DND-41 (cell line): ENCODE data around the gene ENO3.

Source experiments
- ATAC-seq: fragments of 200-7000 bp; cut with Tn5 transposase; 3 replicates; pipeline ENCODE4 v1.9.1; 2021; ENCODE audit warnings: low read depth; ENCODE audit not compliant: insufficient read depth
- DNase-seq: peaks from one replicate; pipeline ENCODE4 v3.0.0-alpha.2; 2020
- H2AFZ ChIP-seq: 2 replicates; pipeline ENCODE4 v1.6.0; 2012; ENCODE audit warnings: low read depth, low read length
- H3K27ac ChIP-seq: 2 replicates; pipeline ENCODE4 v1.5.1; 2012; ENCODE audit warnings: low read length, inconsistent platforms
- H3K27me3 ChIP-seq: fragments of 200-600 bp; sonication (generic); 2 replicates; pipeline ENCODE4 v1.6.0; 2012; ENCODE audit warnings: low read length, mild to moderate bottlenecking, inconsistent platforms; ENCODE audit not compliant: insufficient read depth, poor library complexity
- H3K36me3 ChIP-seq: 2 replicates; pipeline ENCODE4 v1.5.1; 2012; ENCODE audit warnings: low read length, inconsistent platforms; ENCODE audit not compliant: insufficient read depth
- H3K4me1 ChIP-seq: 2 replicates; pipeline ENCODE4 v1.5.1; 2012; ENCODE audit warnings: mild to moderate bottlenecking, low read length; ENCODE audit not compliant: insufficient read depth
- H3K4me2 ChIP-seq: 2 replicates; pipeline ENCODE4 v1.6.0; 2012; ENCODE audit warnings: mild to moderate bottlenecking, moderate library complexity, low read length, inconsistent platforms; ENCODE audit not compliant: insufficient read depth
- H3K4me3 ChIP-seq, 2 experiments: fragments of 200-600 bp in 1 of 2; shearing (Covaris generic) in 1 of 2; 2 replicates each; pipeline ENCODE4 v1.5.1; 2012 to 2016; ENCODE audit warnings: inconsistent platforms in 2 of 2, low read length in 2 of 2, mild to moderate bottlenecking in 2 of 2, low read depth in 1 of 2, moderate library complexity in 1 of 2
- H3K79me2 ChIP-seq: 2 replicates; pipeline ENCODE4 v1.6.0; 2012; ENCODE audit warnings: low read length, inconsistent platforms; ENCODE audit not compliant: insufficient read depth
- H3K9ac ChIP-seq: 2 replicates; pipeline ENCODE4 v1.6.0; 2012; ENCODE audit warnings: low read depth, mild to moderate bottlenecking, inconsistent platforms, low read length, moderate library complexity
- H3K9me3 ChIP-seq: 2 replicates; pipeline ENCODE4 v1.5.1; 2012; ENCODE audit warnings: low read length, moderate library complexity, mild to moderate bottlenecking, inconsistent platforms; ENCODE audit not compliant: insufficient read depth, severe bottlenecking
- H4K20me1 ChIP-seq: 2 replicates; pipeline ENCODE4 v1.6.0; 2012; ENCODE audit warnings: low read length; ENCODE audit not compliant: insufficient read depth
- EZH2 ChIP-seq: IDR thresholded peaks from 3 replicates; pipeline ENCODE4 v1.6.1; 2012; ENCODE audit warnings: borderline replicate concordance, low read depth, mild to moderate bottlenecking, moderate library complexity, low read length, inconsistent platforms; ENCODE audit not compliant: severe bottlenecking
- TF ChIP-seq, protein P1 (sequence below): IDR thresholded peaks from 2 replicates; pipeline ENCODE4 v1.5.1; 2012; ENCODE audit warnings: borderline replicate concordance, low read length, moderate library complexity, mild to moderate bottlenecking; ENCODE audit not compliant: poor library complexity, severe bottlenecking; ENCODE audit errors: extremely low read depth

Gene ENO3

DNA sequence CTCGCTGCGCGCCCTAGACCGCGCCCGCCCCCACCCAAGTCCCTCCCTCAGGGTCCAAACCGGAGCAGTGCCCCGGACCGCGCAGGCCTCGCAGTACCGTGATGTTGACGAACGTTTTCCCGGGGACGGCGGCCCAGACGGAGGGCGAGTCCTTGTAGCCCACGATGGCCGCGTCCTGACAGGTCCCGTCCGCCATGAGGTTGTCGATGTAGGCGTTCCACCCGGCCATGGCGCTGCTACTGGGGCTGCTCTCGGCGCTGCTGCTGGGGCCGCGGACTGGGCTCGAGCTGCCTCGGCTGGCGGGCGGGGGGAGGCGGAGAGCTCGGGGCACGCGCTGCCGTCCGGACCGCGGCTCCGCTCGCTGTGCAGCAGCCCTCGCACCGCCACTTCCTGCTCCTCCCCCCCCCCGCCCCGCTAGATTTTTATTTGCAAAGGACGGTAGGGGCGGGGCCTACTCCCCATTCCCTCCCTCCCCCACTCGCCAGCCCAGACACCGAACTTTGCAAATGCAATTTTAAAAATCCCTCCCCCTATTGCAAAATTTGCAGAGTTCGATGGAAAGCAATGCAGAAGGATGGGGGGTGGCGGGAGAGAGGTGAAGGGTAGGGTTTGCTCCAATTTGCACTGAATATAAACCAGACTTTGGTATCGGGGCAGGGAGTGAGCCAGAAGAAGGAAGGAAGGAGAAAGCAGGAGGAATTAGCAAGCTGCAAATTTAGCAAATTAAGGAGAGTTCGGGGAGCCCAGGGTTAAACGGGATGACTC lies 2.6 kb upstream of the ENO3 start, which contains the start of gene PFN1:
Gene PFN1 (minus strand): TSS at position 365 of the 765 bp plus-strand sequence. CDS start 136 bp downstream, at position 229.
- Histone ChIP-seq H3K36me3 (peaks cover 47% of the 10 kb centered on the region), H3K79me2 (peaks cover 61% of the 10 kb centered on the region), H3K27me3 (no peaks in the 10 kb centered on the region), H2AFZ (peak within 1 kb of the TSS; percentile 82), H3K27ac (peak within 1 kb of the TSS; percentile 99), H3K9ac (peak within 1 kb of the TSS; percentile 98), H3K4me2 (peak within 1 kb of the TSS; percentile 97), H4K20me1 (peaks cover 38% of the 10 kb centered on the region), H3K4me1 (peaks cover 60% of the 10 kb centered on the region), H3K9me3 (no peaks in the 10 kb centered on the region), H3K4me3 (peak within 1 kb of the TSS; percentile 72 to 91)
- ATAC-seq (peak; percentile 37), DNase-seq (peak; percentile 94)
- TF ChIP-seq, protein P1, sequence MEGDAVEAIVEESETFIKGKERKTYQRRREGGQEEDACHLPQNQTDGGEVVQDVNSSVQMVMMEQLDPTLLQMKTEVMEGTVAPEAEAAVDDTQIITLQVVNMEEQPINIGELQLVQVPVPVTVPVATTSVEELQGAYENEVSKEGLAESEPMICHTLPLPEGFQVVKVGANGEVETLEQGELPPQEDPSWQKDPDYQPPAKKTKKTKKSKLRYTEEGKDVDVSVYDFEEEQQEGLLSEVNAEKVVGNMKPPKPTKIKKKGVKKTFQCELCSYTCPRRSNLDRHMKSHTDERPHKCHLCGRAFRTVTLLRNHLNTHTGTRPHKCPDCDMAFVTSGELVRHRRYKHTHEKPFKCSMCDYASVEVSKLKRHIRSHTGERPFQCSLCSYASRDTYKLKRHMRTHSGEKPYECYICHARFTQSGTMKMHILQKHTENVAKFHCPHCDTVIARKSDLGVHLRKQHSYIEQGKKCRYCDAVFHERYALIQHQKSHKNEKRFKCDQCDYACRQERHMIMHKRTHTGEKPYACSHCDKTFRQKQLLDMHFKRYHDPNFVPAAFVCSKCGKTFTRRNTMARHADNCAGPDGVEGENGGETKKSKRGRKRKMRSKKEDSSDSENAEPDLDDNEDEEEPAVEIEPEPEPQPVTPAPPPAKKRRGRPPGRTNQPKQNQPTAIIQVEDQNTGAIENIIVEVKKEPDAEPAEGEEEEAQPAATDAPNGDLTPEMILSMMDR = peak; percentile 8
- no peak for TF ChIP-seq EZH2

DNA sequence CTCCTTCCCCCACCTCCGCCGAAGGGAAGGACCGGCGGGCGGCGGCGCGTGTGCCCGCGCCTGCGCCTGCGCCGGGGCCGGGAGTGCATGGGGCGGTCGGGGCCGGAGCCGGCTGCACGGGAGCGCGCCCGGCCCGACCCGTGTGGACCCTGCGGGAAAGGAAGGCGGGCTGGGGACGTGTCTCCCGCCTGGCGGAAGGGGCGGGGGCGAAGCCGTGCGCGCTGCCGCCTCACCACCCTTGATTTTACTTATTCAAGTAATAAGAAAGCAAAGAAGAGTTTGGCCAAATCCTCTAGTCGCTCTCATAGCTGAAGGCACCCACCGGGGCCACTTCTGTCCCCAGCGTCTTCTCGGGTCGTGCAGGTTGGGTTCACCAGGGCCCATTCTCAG lies 2.0 kb upstream of the ENO3 start:
- ATAC-seq = peak; percentile 48

DNA sequence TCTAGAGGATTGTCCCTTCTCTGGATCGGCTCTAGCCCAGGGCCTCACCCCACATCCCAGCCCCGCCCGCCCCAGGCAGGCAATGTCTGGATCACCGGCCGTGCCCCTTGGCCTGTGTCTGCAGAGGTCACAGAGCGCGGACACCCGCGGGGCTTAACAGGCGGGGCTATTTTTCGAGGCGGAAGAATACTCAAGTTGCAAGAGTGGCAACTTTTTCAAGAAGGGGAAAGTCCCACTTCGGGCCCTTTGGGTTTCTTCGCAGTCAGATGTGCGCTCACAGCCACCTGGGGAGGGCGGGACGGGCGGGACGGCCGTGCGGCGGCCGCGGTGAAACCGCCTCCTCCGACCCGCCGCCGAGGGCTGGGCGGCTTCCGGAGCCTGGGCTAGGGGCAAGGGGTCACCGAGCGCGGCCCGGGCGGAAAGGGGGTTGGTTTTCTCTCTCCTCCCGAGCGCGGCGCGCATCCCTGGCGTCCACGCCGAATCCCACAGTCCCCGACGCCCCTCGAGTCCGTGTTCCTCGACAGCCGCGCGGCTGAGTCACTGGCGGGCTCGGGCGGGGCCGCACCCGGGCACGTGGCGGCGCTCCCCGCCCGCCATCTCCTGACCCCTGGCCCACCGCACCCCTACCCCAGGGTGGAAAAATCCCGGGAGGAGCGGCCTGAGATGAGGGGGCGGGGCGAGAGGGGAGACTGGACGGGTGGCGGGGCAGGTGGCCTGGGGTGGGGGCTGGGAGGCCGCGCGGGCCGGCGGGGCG lies 1.4 kb upstream of the ENO3 start:
- ATAC-seq = peak; percentile 33
- Histone ChIP-seq H3K4me3 (peak overlapping the region; percentile 71 to 91), H4K20me1 (peaks cover 31% of the 10 kb centered on the region), H3K4me2 (peak overlapping the region; percentile 93), H3K9ac (peak overlapping the region; percentile 98), H2AFZ (peak overlapping the region; percentile 82), H3K4me1 (peaks cover 49% of the 10 kb centered on the region), H3K27ac (peak overlapping the region; percentile 99), H3K27me3 (no peaks in the 10 kb centered on the region), H3K79me2 (peaks cover 49% of the 10 kb centered on the region), H3K36me3 (peaks cover 37% of the 10 kb centered on the region), H3K9me3 (no peaks in the 10 kb centered on the region)
- TF ChIP-seq, protein P1 = no peak
- TF ChIP-seq EZH2 = no peak
- DNase-seq = peak; percentile 79

More for the DNA sequence above, 2.0 kb upstream of the ENO3 start:
- TF ChIP-seq EZH2 = no peak
- TF ChIP-seq, protein P1 = no peak
- Histone ChIP-seq H3K9ac (peak overlapping the region; percentile 98), H3K27ac (peak overlapping the region; percentile 99), H3K4me2 (peak overlapping the region; percentile 93), H2AFZ (peak overlapping the region; percentile 82), H3K4me1 (peaks cover 55% of the 10 kb centered on the region), H3K36me3 (peaks cover 42% of the 10 kb centered on the region), H3K27me3 (no peaks in the 10 kb centered on the region), H3K9me3 (no peaks in the 10 kb centered on the region), H4K20me1 (peaks cover 37% of the 10 kb centered on the region), H3K4me3 (peak overlapping the region; percentile 71 to 91), H3K79me2 (peaks cover 55% of the 10 kb centered on the region)
- peak; percentile 85 for DNase-seq
